ENCODE measurements around the gene PTPRF. TPM values are rescaled to one million over a fixed set of nuclear protein-coding genes. Genes with fewer than 3 reads are reported as not detected.

Gene PTPRF
- total RNA-seq, 1 experiment from 2014 or later = 110 TPM

DNA sequence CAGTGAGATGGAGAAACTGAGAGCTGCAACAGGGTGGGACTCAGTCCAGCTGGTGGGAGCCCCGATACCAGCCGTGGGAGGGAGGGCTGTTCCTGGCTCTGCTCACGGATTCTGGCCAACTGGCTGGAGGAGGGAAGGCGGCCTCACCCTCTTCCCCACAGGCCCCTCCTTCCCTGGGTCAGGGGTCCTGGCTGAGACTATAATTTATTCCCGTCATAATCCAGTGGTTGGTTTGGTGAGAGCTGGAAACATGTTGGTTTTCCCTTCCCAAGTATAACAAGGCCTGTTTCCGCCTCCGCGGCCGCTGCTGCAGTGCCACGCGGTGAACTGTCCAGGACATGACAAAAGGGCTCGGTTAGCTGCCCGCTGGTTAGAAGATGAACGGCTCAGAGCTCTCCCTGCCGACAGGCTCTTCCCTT lies 10.0 kb downstream of the PTPRF start:
- intact Hi-C loops (cut with micrococcal nuclease; ENCODE audit: unreplicated experiment) = no loop called here
- CTCF ChIA-PET = no interaction called here
- Histone ChIP-seq H3K4me1 (ENCODE audit: insufficient read depth, low read length, poor library complexity, severe bottlenecking) (peaks cover under 1% of the 10 kb centered on the region), H3K27ac (ENCODE audit: low read depth, low read length, poor library complexity, severe bottlenecking) (no peak overlapping the region), H3K9me3 (ENCODE audit: low read depth, low read length, poor library complexity, severe bottlenecking) (no peaks in the 10 kb centered on the region), H3K27me3 (replicated peaks; ENCODE audit: insufficient read depth, low read depth, low read length, poor library complexity) (no peaks in the 10 kb centered on the region), H3K36me3 (ENCODE audit: insufficient read depth, low read length, poor library complexity, severe bottlenecking) (peaks cover 8% of the 10 kb centered on the region), H3K4me3 (ENCODE audit: low read depth, low read length, poor library complexity, severe bottlenecking) (no peak overlapping the region)
- BruUV-seq (replicated peaks) = no TSS peak
- POLR2A ChIA-PET (ENCODE audit: low non-redundant PET) = no interaction called here
- no peak for DNase-seq (ENCODE audit: low spot score)
- no peak for TF ChIP-seq EZH2 (IDR thresholded peaks at IDR 0.05; ENCODE audit: borderline replicate concordance, low read depth, low read length, poor library complexity, severe bottlenecking)
- TF ChIP-seq, protein P1, sequence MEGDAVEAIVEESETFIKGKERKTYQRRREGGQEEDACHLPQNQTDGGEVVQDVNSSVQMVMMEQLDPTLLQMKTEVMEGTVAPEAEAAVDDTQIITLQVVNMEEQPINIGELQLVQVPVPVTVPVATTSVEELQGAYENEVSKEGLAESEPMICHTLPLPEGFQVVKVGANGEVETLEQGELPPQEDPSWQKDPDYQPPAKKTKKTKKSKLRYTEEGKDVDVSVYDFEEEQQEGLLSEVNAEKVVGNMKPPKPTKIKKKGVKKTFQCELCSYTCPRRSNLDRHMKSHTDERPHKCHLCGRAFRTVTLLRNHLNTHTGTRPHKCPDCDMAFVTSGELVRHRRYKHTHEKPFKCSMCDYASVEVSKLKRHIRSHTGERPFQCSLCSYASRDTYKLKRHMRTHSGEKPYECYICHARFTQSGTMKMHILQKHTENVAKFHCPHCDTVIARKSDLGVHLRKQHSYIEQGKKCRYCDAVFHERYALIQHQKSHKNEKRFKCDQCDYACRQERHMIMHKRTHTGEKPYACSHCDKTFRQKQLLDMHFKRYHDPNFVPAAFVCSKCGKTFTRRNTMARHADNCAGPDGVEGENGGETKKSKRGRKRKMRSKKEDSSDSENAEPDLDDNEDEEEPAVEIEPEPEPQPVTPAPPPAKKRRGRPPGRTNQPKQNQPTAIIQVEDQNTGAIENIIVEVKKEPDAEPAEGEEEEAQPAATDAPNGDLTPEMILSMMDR (conservative IDR thresholded peaks at IDR 0.05; ENCODE audit: low read depth, low read length) = no peak

DNA sequence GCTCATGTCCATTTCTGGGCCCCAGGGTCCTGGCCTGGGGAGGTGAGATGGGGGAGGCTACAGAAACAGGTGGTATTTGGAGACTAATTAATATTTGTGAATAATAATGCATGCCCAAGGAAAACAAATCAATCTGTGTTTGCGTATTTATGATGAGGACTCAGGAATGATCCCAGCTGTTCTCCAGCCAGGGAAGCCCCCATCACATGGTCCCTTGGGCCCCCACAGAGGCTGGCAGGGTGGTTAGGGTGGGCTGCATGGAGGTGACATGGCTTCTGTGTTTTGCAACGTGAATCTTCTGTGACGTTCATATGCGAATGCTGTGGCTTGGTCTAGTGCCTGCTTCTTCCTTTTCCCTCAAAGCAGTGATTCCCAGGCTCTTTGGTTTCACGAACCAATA lies 10.5 kb downstream of the PTPRF start:
- Histone ChIP-seq H3K9me3 (ENCODE audit: low read depth, low read length, poor library complexity, severe bottlenecking) (no peaks in the 10 kb centered on the region), H3K4me3 (ENCODE audit: low read depth, low read length, poor library complexity, severe bottlenecking) (no peak overlapping the region), H3K36me3 (ENCODE audit: insufficient read depth, low read length, poor library complexity, severe bottlenecking) (peaks cover 8% of the 10 kb centered on the region), H3K27ac (ENCODE audit: low read depth, low read length, poor library complexity, severe bottlenecking) (no peak overlapping the region), H3K27me3 (replicated peaks; ENCODE audit: insufficient read depth, low read depth, low read length, poor library complexity) (no peaks in the 10 kb centered on the region), H3K4me1 (ENCODE audit: insufficient read depth, low read length, poor library complexity, severe bottlenecking) (peaks cover 5% of the 10 kb centered on the region)
- no peak for TF ChIP-seq EZH2 (IDR thresholded peaks at IDR 0.05; ENCODE audit: borderline replicate concordance, low read depth, low read length, poor library complexity, severe bottlenecking)
- TF ChIP-seq, protein P1 (conservative IDR thresholded peaks at IDR 0.05; ENCODE audit: low read depth, low read length) = no peak
- CTCF ChIA-PET = no interaction called here
- no TSS peak for BruUV-seq (replicated peaks)
- DNase-seq (ENCODE audit: low spot score) = no peak
- POLR2A ChIA-PET (ENCODE audit: low non-redundant PET) = no interaction called here
- intact Hi-C loops (cut with micrococcal nuclease; ENCODE audit: unreplicated experiment) = no loop called here

DNA sequence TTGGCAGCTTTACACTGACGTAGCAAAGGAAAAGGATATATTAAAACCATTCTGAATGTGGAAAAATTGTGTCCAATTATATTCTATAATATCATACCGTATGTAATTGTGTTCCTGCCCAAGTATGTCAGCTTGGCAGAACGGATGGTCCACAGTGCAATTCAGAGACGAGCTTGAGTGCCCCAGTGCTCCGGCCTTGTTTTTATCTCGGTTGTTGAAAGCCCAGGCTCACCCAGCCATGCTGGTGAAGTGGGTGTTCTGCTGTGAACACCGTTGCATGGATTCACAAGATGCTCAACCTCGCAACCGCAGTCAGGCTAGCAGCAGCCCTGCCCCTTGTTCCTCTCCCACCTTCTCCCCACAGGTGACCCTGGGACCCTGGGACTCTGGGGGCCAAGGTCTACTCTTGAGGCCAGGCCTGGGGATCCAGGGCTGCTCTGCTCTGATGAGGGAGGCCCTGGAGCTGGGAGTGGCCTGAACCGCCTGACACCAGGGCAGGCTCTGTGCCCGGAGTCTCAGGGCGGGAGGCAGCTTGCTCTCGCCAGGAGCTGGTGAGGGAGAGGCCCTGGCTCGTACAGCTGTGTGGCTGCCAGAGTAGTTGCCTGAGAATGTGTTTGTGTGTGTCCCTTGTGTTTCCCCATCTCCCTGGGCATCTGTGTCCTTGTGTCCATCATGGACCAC lies 11.2 kb downstream of the PTPRF start:
- no peak overlapping the region for H3K4me3 ChIP-seq (ENCODE audit: low read depth, low read length, poor library complexity, severe bottlenecking)
- H3K9me3 ChIP-seq (ENCODE audit: low read depth, low read length, poor library complexity, severe bottlenecking) = no peaks in the 10 kb centered on the region
- H3K4me1 ChIP-seq (ENCODE audit: insufficient read depth, low read length, poor library complexity, severe bottlenecking) = peaks cover 6% of the 10 kb centered on the region
- TF ChIP-seq EZH2 (IDR thresholded peaks at IDR 0.05; ENCODE audit: borderline replicate concordance, low read depth, low read length, poor library complexity, severe bottlenecking) = no peak
- TF ChIP-seq, protein P1 (conservative IDR thresholded peaks at IDR 0.05; ENCODE audit: low read depth, low read length) = no peak
- DNase-seq (ENCODE audit: low spot score) = no peak
- ChIA-PET CTCF (no interaction called here), POLR2A (ENCODE audit: low non-redundant PET) (no interaction called here)
- intact Hi-C loops (cut with micrococcal nuclease; ENCODE audit: unreplicated experiment) = no loop called here
- H3K36me3 ChIP-seq (ENCODE audit: insufficient read depth, low read length, poor library complexity, severe bottlenecking) = peaks cover 8% of the 10 kb centered on the region
- no peak overlapping the region for H3K27ac ChIP-seq (ENCODE audit: low read depth, low read length, poor library complexity, severe bottlenecking)
- H3K27me3 ChIP-seq (replicated peaks; ENCODE audit: insufficient read depth, low read depth, low read length, poor library complexity) = no peaks in the 10 kb centered on the region
- BruUV-seq (replicated peaks) = no TSS peak
